Measurements from ENCODE around the gene IGFBP1. TPM values are rescaled to one million over a fixed set of nuclear protein-coding genes. Genes with fewer than 3 reads are reported as not detected.
A peak's percentile ranks its signal among the peaks of the same experiment; 100 is the strongest.
"Not testable (repeated sequence)": the region's sequence is repeated elsewhere in the genome, so short reads cannot be mapped to it uniquely, and the experiment has no call there.

IGFBP1 gene
- total RNA-seq, 2 donors from 2014 or later = 0.26 to 0.99 TPM

- no peaks in the 10 kb centered on the region for H3K9me3 ChIP-seq
- no peaks in the 10 kb centered on the region for H3K36me3 ChIP-seq (replicated peaks in 1 of 2; ENCODE audit: insufficient read depth in 1 of 2, low read depth in 2 of 2)
- H3K27me3 ChIP-seq = no peaks in the 10 kb centered on the region
- H3K4me1 ChIP-seq = no peaks in the 10 kb centered on the region
- intact Hi-C loops (cut with DNase I) = no loop called here
- H3K4me3 ChIP-seq = no peak overlapping the region
- ATAC-seq (peak; percentile 50), DNase-seq (no peak)
- WGBS, 2 donors = 65 to 78% methylated on average over 22 of the region's 22 CpGs
- TF ChIP-seq CTCF (IDR thresholded peaks at IDR 0.05) (peak in 5 of 7 experiments; percentile 11 to 33 (median 20)), POLR2A (IDR thresholded peaks at IDR 0.05) (no peak)
- H3K27ac ChIP-seq = no peak overlapping the region
These were observed 50.5 kb downstream of the IGFBP1 start for GRCh38 chr7:45938626-45939302.

GRCh38 chr7:45939574-45939973 lies 51.3 kb downstream of the IGFBP1 start:
- intact Hi-C loops (cut with DNase I) = no loop called here
- no peaks in the 10 kb centered on the region for H3K36me3 ChIP-seq (replicated peaks in 1 of 2; ENCODE audit: insufficient read depth in 1 of 2, low read depth in 2 of 2)
- no peak for TF ChIP-seq CTCF (IDR thresholded peaks at IDR 0.05)
- no peak for TF ChIP-seq POLR2A (IDR thresholded peaks at IDR 0.05)
- no peaks in the 10 kb centered on the region for H3K9me3 ChIP-seq
- ATAC-seq (no peak), DNase-seq (no peak)
- H3K27ac ChIP-seq = no peak overlapping the region
- WGBS, 2 donors = 71 to 84% methylated on average over 11 of the region's 11 CpGs
- no peak overlapping the region for H3K4me3 ChIP-seq
- no peaks in the 10 kb centered on the region for H3K27me3 ChIP-seq
- H3K4me1 ChIP-seq = no peaks in the 10 kb centered on the region

GRCh38 chr7:45940237-45940781 lies 52.0 kb downstream of the IGFBP1 start:
- H3K4me3 ChIP-seq; intact Hi-C loops (cut with DNase I); H3K9me3 ChIP-seq; H3K27me3 ChIP-seq; H3K36me3 ChIP-seq (replicated peaks in 1 of 2; ENCODE audit: insufficient read depth in 1 of 2, low read depth in 2 of 2); H3K27ac ChIP-seq; DNase-seq; H3K4me1 ChIP-seq; ATAC-seq: not testable (repeated sequence)
- WGBS, 2 donors = 67 to 90% methylated on average over 14 of the region's 14 CpGs

GRCh38 chr7:45940939-45941338 lies 52.7 kb downstream of the IGFBP1 start:
- no peak for ATAC-seq
- intact Hi-C loops (cut with DNase I) = no loop called here
- no peaks in the 10 kb centered on the region for H3K9me3 ChIP-seq
- H3K4me1 ChIP-seq = no peaks in the 10 kb centered on the region
- TF ChIP-seq POLR2A (IDR thresholded peaks at IDR 0.05) (no peak), CTCF (IDR thresholded peaks at IDR 0.05) (no peak)
- no peak overlapping the region for H3K4me3 ChIP-seq
- 37 to 49% methylated on average over 7 of the region's 7 CpGs for WGBS, 2 donors
- no peak for DNase-seq
- no peaks in the 10 kb centered on the region for H3K27me3 ChIP-seq
- no peaks in the 10 kb centered on the region for H3K36me3 ChIP-seq (replicated peaks in 1 of 2; ENCODE audit: insufficient read depth in 1 of 2, low read depth in 2 of 2)
- no peak overlapping the region for H3K27ac ChIP-seq

Small RNAs within 50 kb of the gene (small RNA-seq; reads per million reads assigned to genes)
- not detected for gene RNU6-326P

Other genes with a start within 250 kb of the IGFBP1 start
- not detected for gene CCDC201, start 15.4 kb upstream of the IGFBP1 start, total RNA-seq
- gene IGFBP3, start 32.8 kb downstream of the IGFBP1 start, total RNA-seq = 100 to 1,000 TPM; 100 to 405 TPM